CD14-positive monocyte (primary cell): Measurements from ENCODE around the gene DEGS1. TPM values are rescaled to one million over a fixed set of nuclear protein-coding genes. Genes with fewer than 3 reads are reported as not detected.

Experiments
- DNase-seq, 3 donors: peaks; one replicate each; pipeline ENCODE4 v3.0.0-alpha.2; 2011 to 2022
- H2AFZ ChIP-seq: 2 replicates; pipeline ENCODE4 v1.6.0; 2012; ENCODE audit warnings: mild to moderate bottlenecking, low read depth, low read length, inconsistent platforms; ENCODE audit not compliant: insufficient read depth, poor library complexity, severe bottlenecking
- H3K27ac ChIP-seq, 2 donors: 1 replicate in 1 of 2; 2 replicates in 1 of 2; pipeline ENCODE4 v1.5.1; 2012 to 2013; ENCODE audit warnings: low read length in 2 of 2, control low read depth in 1 of 2, inconsistent platforms in 1 of 2, low read depth in 1 of 2, mild to moderate bottlenecking in 1 of 2
- H3K27me3 ChIP-seq, 2 donors: one replicate each; pipeline versions ENCODE4 v1.6.0 to v1.6.1; 2011 to 2013; ENCODE audit warnings: low read length in 2 of 2; ENCODE audit not compliant: control insufficient read depth in 2 of 2, insufficient read depth in 2 of 2
- H3K36me3 ChIP-seq, 2 donors: replicated peaks in 1 of 2; 1 replicate in 1 of 2; 2 replicates in 1 of 2; pipeline versions ENCODE4 v1.5.1 to v1.6.1; 2012 to 2013; ENCODE audit warnings: low read length in 2 of 2, control low read depth in 1 of 2, inconsistent platforms in 1 of 2, mild to moderate bottlenecking in 1 of 2; ENCODE audit not compliant: insufficient read depth in 2 of 2, control insufficient read depth in 1 of 2
- H3K4me1 ChIP-seq, 2 donors: 1 replicate in 1 of 2; 2 replicates in 1 of 2; pipeline versions ENCODE4 v1.5.1 to v1.6.1; 2012 to 2013; ENCODE audit warnings: low read length in 2 of 2, control low read depth in 1 of 2, inconsistent platforms in 1 of 2, mild to moderate bottlenecking in 1 of 2, moderate library complexity in 1 of 2; ENCODE audit not compliant: insufficient read depth in 2 of 2, control insufficient read depth in 1 of 2
- H3K4me2 ChIP-seq: replicated peaks from 2 replicates; pipeline ENCODE3; 2012; ENCODE audit warnings: low read length, moderate library complexity, mild to moderate bottlenecking; ENCODE audit not compliant: poor library complexity, severe bottlenecking; ENCODE audit errors: extremely low read depth
- H3K4me3 ChIP-seq, 3 experiments: fragments of 200-600 bp in 1 of 3; sonication (generic) in 1 of 3; replicated peaks in 1 of 3; 1 replicate in 2 of 3; 2 replicates in 1 of 3; pipeline ENCODE4 v1.5.1; 2011 to 2013; ENCODE audit warnings: low read length in 3 of 3, mild to moderate bottlenecking in 3 of 3, control low read depth in 2 of 3, low read depth in 2 of 3, inconsistent platforms in 1 of 3, moderate library complexity in 1 of 3
- H3K79me2 ChIP-seq: 2 replicates; pipeline ENCODE4 v1.6.0; 2012; ENCODE audit warnings: mild to moderate bottlenecking, control low read depth, inconsistent platforms, low read length, moderate library complexity; ENCODE audit not compliant: insufficient read depth
- H3K9ac ChIP-seq: 2 replicates; pipeline ENCODE4 v1.6.0; 2017; ENCODE audit warnings: low read length, mild to moderate bottlenecking; ENCODE audit not compliant: insufficient read depth, poor library complexity, severe bottlenecking
- H3K9me3 ChIP-seq, 2 donors: replicated peaks in 1 of 2; 1 replicate in 1 of 2; 2 replicates in 1 of 2; pipeline versions ENCODE4 v1.5.1 to v1.6.1; 2012 to 2013; ENCODE audit warnings: low read length in 2 of 2, control low read depth in 1 of 2; ENCODE audit not compliant: control insufficient read depth in 1 of 2, insufficient read depth in 1 of 2
- H4K20me1 ChIP-seq: 2 replicates; pipeline ENCODE4 v1.6.0; 2012; ENCODE audit warnings: mild to moderate bottlenecking, low read length, control low read depth, moderate library complexity; ENCODE audit not compliant: insufficient read depth
- H3K27ac Mint-ChIP-seq, 7 donors: one replicate each; pipeline ENCODE4 v1.8.0; 2020; ENCODE audit warnings: mild to moderate bottlenecking in 7 of 7, mixed read lengths in 7 of 7, moderate library complexity in 6 of 7, inconsistent platforms in 2 of 7
- H3K27me3 Mint-ChIP-seq, 3 donors: one replicate each; pipeline ENCODE4 v1.8.0; 2021 to 2022; ENCODE audit warnings: low read depth in 3 of 3, mild to moderate bottlenecking in 3 of 3, mixed read lengths in 3 of 3, moderate library complexity in 3 of 3, inconsistent platforms in 1 of 3
- H3K36me3 Mint-ChIP-seq, 2 donors: one replicate each; pipeline ENCODE4 v1.8.0; 2020; ENCODE audit warnings: mixed read lengths in 2 of 2, inconsistent platforms in 1 of 2, mild to moderate bottlenecking in 1 of 2
- H3K4me1 Mint-ChIP-seq: one replicate; pipeline ENCODE4 v1.8.0; 2020; ENCODE audit warnings: mild to moderate bottlenecking, mixed read lengths
- H3K4me3 Mint-ChIP-seq, 2 donors: one replicate each; pipeline ENCODE4 v1.8.0; 2020; ENCODE audit warnings: mild to moderate bottlenecking in 2 of 2, mixed read lengths in 2 of 2, moderate library complexity in 1 of 2
- H3K9me3 Mint-ChIP-seq, 7 donors: one replicate each; pipeline ENCODE4 v1.8.0; 2020 to 2022; ENCODE audit warnings: mixed read lengths in 7 of 7, mild to moderate bottlenecking in 6 of 7, moderate library complexity in 6 of 7, inconsistent platforms in 2 of 7
- WGBS: methylation state at CpG from one replicate; pipeline ENCODE4 v1.1.5; 2013; ENCODE audit warnings: missing lambda C conversion rate; ENCODE audit not compliant: insufficient coverage; 5-methylcytosine and 5-hydroxymethylcytosine counted together
- intact Hi-C, 2 donors: fragments of 100-400 bp; cut with micrococcal nuclease; formaldehyde crosslinking; loops; one replicate each; pipeline versions ENCODE4 v1.15.0 to v1.15.1; 2023
- polyA plus RNA-seq, 3 donors: library from polyadenylated mRNA; depleted of rRNA in 1 of 3; unstranded in 2 of 3; stranded (reverse) in 1 of 3; fragments of 300-500 nt in 2 of 3; fragments of >200 nt in 1 of 3; fragmentation: Illumina TruSeq in 2 of 3; gene quantifications; 1 replicate in 2 of 3; 2 replicates in 1 of 3; pipeline ENCODE4 v1.2.3, GENCODE V29; 2012 to 2021
- TF ChIP-seq, protein P1 (sequence below): fragments of 200-600 bp; IDR thresholded peaks from one replicate; pipeline ENCODE4 v1.8.0; 2022; ENCODE audit warnings: antibody characterized with exemption, mild to moderate bottlenecking

Gene DEGS1
- polyA plus RNA-seq, 3 donors = 35.0 to 137 (median 118) TPM

DNA sequence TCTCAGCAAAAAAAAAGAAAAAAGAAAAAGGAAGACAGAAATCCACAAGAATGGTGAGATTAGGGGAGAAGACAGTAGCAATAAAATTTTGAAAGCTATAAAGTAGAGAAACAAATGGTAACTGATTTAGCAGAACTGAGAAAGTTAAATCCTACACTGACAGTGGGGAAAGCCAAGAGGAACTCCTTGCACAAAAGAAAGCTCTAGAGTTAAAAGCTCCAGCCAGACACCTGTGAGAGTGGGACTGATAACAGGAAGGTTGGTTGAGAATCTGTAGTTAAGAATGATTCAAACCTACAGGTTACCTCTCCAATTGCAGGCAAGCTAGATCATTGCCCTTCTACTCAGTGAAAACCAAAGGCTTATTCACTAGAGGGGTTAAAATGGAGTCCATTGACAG, 45.5 kb upstream of the DEGS1 start:
- Histone ChIP-seq H3K27me3 (no peaks in the 10 kb centered on the region), H3K4me2 (no peak overlapping the region), H3K9me3 (no peaks in the 10 kb centered on the region), H4K20me1 (peaks cover 4% of the 10 kb centered on the region), H3K36me3 (peaks cover 51 to 92% of the 10 kb centered on the region in 2 donors), H3K9ac (no peak overlapping the region), H2AFZ (no peak overlapping the region), H3K79me2 (no peaks in the 10 kb centered on the region), H3K4me3 (no peak overlapping the region), H3K4me1 (no peaks in the 10 kb centered on the region), H3K27ac (no peak overlapping the region)
- H3K27me3 Mint-ChIP-seq = no peaks in the 10 kb centered on the region
- peaks cover 54 to 84% of the 10 kb centered on the region in 2 donors for H3K36me3 Mint-ChIP-seq
- TF ChIP-seq, protein P1, sequence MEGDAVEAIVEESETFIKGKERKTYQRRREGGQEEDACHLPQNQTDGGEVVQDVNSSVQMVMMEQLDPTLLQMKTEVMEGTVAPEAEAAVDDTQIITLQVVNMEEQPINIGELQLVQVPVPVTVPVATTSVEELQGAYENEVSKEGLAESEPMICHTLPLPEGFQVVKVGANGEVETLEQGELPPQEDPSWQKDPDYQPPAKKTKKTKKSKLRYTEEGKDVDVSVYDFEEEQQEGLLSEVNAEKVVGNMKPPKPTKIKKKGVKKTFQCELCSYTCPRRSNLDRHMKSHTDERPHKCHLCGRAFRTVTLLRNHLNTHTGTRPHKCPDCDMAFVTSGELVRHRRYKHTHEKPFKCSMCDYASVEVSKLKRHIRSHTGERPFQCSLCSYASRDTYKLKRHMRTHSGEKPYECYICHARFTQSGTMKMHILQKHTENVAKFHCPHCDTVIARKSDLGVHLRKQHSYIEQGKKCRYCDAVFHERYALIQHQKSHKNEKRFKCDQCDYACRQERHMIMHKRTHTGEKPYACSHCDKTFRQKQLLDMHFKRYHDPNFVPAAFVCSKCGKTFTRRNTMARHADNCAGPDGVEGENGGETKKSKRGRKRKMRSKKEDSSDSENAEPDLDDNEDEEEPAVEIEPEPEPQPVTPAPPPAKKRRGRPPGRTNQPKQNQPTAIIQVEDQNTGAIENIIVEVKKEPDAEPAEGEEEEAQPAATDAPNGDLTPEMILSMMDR = no peak
- no peaks in the 10 kb centered on the region for H3K9me3 Mint-ChIP-seq
- intact Hi-C loops = no loop called here
- H3K4me1 Mint-ChIP-seq = no peaks in the 10 kb centered on the region
- no peak overlapping the region for H3K4me3 Mint-ChIP-seq
- DNase-seq = no peak
- H3K27ac Mint-ChIP-seq = peak overlapping the region in 1 of 7 donors; percentile 61

DNA sequence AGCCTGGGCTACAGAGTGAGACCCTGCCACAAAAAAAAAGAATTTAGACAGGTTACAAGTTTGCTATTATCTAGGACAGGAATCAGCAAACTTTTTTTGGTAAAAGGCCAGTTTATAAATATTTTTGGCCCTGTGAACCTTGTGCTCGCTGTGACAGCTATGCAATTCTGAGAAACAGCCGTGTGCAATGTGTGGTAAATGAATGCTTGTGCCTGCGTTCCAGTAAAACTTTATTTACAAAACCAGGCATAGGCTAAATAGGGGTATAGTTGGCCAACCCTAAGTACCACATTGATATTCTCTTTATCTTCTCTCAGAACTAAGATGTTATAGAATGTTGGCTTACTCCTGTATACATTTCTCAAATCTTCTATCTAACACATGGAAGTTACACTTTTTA, 44.8 kb upstream of the DEGS1 start:
- H3K4me2 ChIP-seq = no peak overlapping the region
- Mint-ChIP-seq H3K4me1 (no peaks in the 10 kb centered on the region), H3K27ac (no peak overlapping the region), H3K36me3 (peaks cover 52 to 84% of the 10 kb centered on the region in 2 donors), H3K27me3 (no peaks in the 10 kb centered on the region), H3K9me3 (no peaks in the 10 kb centered on the region), H3K4me3 (no peak overlapping the region)
- H4K20me1 ChIP-seq = peaks cover 4% of the 10 kb centered on the region
- no peaks in the 10 kb centered on the region for H3K9me3 ChIP-seq
- no peak overlapping the region for H2AFZ ChIP-seq
- TF ChIP-seq, protein P1 = no peak
- no peak overlapping the region for H3K27ac ChIP-seq
- H3K79me2 ChIP-seq = no peaks in the 10 kb centered on the region
- H3K4me1 ChIP-seq = no peaks in the 10 kb centered on the region
- intact Hi-C loops = no loop called here
- H3K36me3 ChIP-seq = peaks cover 45 to 92% of the 10 kb centered on the region in 2 donors
- H3K27me3 ChIP-seq = no peaks in the 10 kb centered on the region
- no peak overlapping the region for H3K9ac ChIP-seq
- H3K4me3 ChIP-seq = no peak overlapping the region
- WGBS = no CpG with 5 or more reads among the region's 3 CpGs
- no peak for DNase-seq
